IMR-90 (cell line): Measurements from ENCODE around the gene NAGPA. TPM values are rescaled to one million over a fixed set of nuclear protein-coding genes. Genes with fewer than 3 reads are reported as not detected.

Source experiments
- ATAC-seq: fragments of 200-7000 bp; cut with Tn5 transposase; 2 replicates; pipeline ENCODE4 v1.9.1; 2020; ENCODE audit warnings: low read depth, mild to moderate bottlenecking, moderate library complexity
- BruUV-seq: library from RNA; stranded (reverse); fragments of 400-500 nt; replicated peaks from 2 replicates; lab custom pipeline; 2021; lab: Mats Ljungman, UMichigan
- CTCF ChIA-PET: fragments of 300-600 bp; formaldehyde crosslinking; extraction: SDS; loops from one replicate; lab custom pipeline; 2021; ENCODE audit warnings: antibody characterized with exemption; lab: Yijun Ruan, JAX
- POLR2A ChIA-PET: fragments of 300-600 bp; sonication (Branson Sonifier 250); formaldehyde crosslinking; loops from one replicate; lab custom pipeline; 2022; ENCODE audit warnings: antibody characterized with exemption; ENCODE audit not compliant: unreplicated experiment; lab: Charles Lee
- DNase-seq: peaks from one replicate; pipeline ENCODE4 v3.0.0; 2013
- H2AFZ ChIP-seq: replicated peaks from 2 replicates; pipeline ENCODE3; 2013; ENCODE audit warnings: low read length, mild to moderate bottlenecking; ENCODE audit not compliant: poor library complexity
- H2AK5ac ChIP-seq: 2 replicates; pipeline ENCODE4 v1.6.1; 2013; ENCODE audit warnings: low read depth, low read length, inconsistent platforms
- H2AK9ac ChIP-seq: replicated peaks from 2 replicates; pipeline ENCODE3; 2013; ENCODE audit warnings: mild to moderate bottlenecking, low read depth, low read length, moderate library complexity; ENCODE audit not compliant: poor library complexity
- H2BK120ac ChIP-seq: 2 replicates; pipeline ENCODE4 v1.6.1; 2013; ENCODE audit warnings: low read depth, low read length, inconsistent platforms
- H2BK15ac ChIP-seq: 3 replicates; pipeline ENCODE4 v1.6.1; 2013; ENCODE audit warnings: low read depth, low read length, inconsistent platforms
- H2BK20ac ChIP-seq: 2 replicates; pipeline ENCODE4 v1.6.1; 2013; ENCODE audit warnings: low read depth, mild to moderate bottlenecking, inconsistent platforms, low read length, moderate library complexity
- H2BK5ac ChIP-seq: 2 replicates; pipeline ENCODE4 v1.6.1; 2013; ENCODE audit warnings: mild to moderate bottlenecking, low read depth, low read length, inconsistent platforms; ENCODE audit not compliant: poor library complexity, severe bottlenecking
- H3K14ac ChIP-seq: replicated peaks from 2 replicates; pipeline ENCODE4 v1.6.1; 2013; ENCODE audit warnings: low read depth, low read length, inconsistent platforms
- H3K18ac ChIP-seq: 2 replicates; pipeline ENCODE4 v1.6.1; 2013; ENCODE audit warnings: low read depth, low read length, control low read depth
- H3K23ac ChIP-seq: 2 replicates; pipeline ENCODE4 v1.6.1; 2013; ENCODE audit warnings: low read depth, low read length, inconsistent platforms
- H3K27ac ChIP-seq: 2 replicates; pipeline ENCODE4 v1.5.1; 2013; ENCODE audit warnings: mild to moderate bottlenecking, control low read depth, low read length; ENCODE audit not compliant: insufficient read depth
- H3K27me3 ChIP-seq: 2 replicates; pipeline ENCODE4 v1.6.1; 2013; ENCODE audit warnings: low read length; ENCODE audit not compliant: control insufficient read depth, insufficient read depth
- H3K36me3 ChIP-seq: 2 replicates; pipeline ENCODE4 v1.6.1; 2013; ENCODE audit warnings: low read length, mixed read lengths; ENCODE audit not compliant: control insufficient read depth, insufficient read depth
- H3K4ac ChIP-seq: 2 replicates; pipeline ENCODE4 v1.6.1; 2013; ENCODE audit warnings: low read depth, low read length, inconsistent platforms
- H3K4me1 ChIP-seq: 2 replicates; pipeline ENCODE4 v1.6.1; 2013; ENCODE audit warnings: low read length, mixed read lengths; ENCODE audit not compliant: control insufficient read depth, insufficient read depth
- H3K4me2 ChIP-seq: 2 replicates; pipeline ENCODE4 v1.6.1; 2013; ENCODE audit warnings: low read depth, mild to moderate bottlenecking, control low read depth, low read length, moderate library complexity
- H3K4me3 ChIP-seq: 2 replicates; pipeline ENCODE4 v1.5.1; 2013; ENCODE audit warnings: low read depth, mild to moderate bottlenecking, control low read depth, low read length, moderate library complexity; ENCODE audit not compliant: insufficient read depth
- H3K56ac ChIP-seq: 2 replicates; pipeline ENCODE4 v1.6.1; 2013; ENCODE audit warnings: low read length, inconsistent platforms; ENCODE audit not compliant: insufficient read depth; ENCODE audit errors: extremely low read depth
- H3K79me1 ChIP-seq, 2 experiments: 2 replicates each; pipeline ENCODE4 v1.6.1; 2013; ENCODE audit warnings: low read length in 2 of 2, inconsistent platforms in 1 of 2, low read depth in 1 of 2
- H3K9ac ChIP-seq: 2 replicates; pipeline ENCODE4 v1.6.1; 2013; ENCODE audit warnings: low read depth, low read length, control low read depth
- H3K9me1 ChIP-seq: 2 replicates; pipeline ENCODE4 v1.6.1; 2013; ENCODE audit warnings: low read length, inconsistent platforms; ENCODE audit not compliant: insufficient read depth
- H3K9me3 ChIP-seq: 2 replicates; pipeline ENCODE4 v1.6.1; 2013; ENCODE audit warnings: low read length; ENCODE audit not compliant: control insufficient read depth, insufficient read depth
- H4K20me1 ChIP-seq: 2 replicates; pipeline ENCODE4 v1.6.1; 2013; ENCODE audit warnings: low read length, inconsistent platforms; ENCODE audit not compliant: insufficient read depth
- H4K5ac ChIP-seq: 2 replicates; pipeline ENCODE4 v1.6.1; 2013; ENCODE audit warnings: mild to moderate bottlenecking, low read depth, low read length, control low read depth
- H4K8ac ChIP-seq, 2 experiments: 2 replicates each; pipeline ENCODE4 v1.6.1; 2013; ENCODE audit warnings: low read depth in 2 of 2, low read length in 2 of 2, control low read depth in 1 of 2, inconsistent platforms in 1 of 2
- H4K91ac ChIP-seq: 2 replicates; pipeline ENCODE4 v1.6.1; 2013; ENCODE audit warnings: low read depth, low read length, inconsistent platforms; ENCODE audit not compliant: insufficient read depth
- BHLHE40 ChIP-seq: fragments of 150-350 bp; IDR thresholded peaks from 2 replicates; pipeline ENCODE4 v1.6.1; 2016; ENCODE audit warnings: mild to moderate bottlenecking, low read depth, low read length
- CEBPB ChIP-seq: IDR thresholded peaks from 2 replicates; pipeline ENCODE4 v1.6.1; 2012; ENCODE audit warnings: low read depth, low read length, improper control_type of control experiment
- CHD1 ChIP-seq: IDR thresholded peaks from 2 replicates; pipeline ENCODE4 v1.6.1; 2012; ENCODE audit warnings: low read depth, low read length, improper control_type of control experiment
- CTCF ChIP-seq: conservative IDR thresholded peaks from 2 replicates; pipeline ENCODE4 v1.5.1; 2012; ENCODE audit warnings: mild to moderate bottlenecking, low read depth, low read length, improper control_type of control experiment
- ELK1 ChIP-seq: fragments of 150-350 bp; IDR thresholded peaks from 2 replicates; pipeline ENCODE4 v1.6.1; 2016; ENCODE audit warnings: low read depth, mild to moderate bottlenecking, low read length, moderate library complexity, borderline replicate concordance
- FOS ChIP-seq: fragments of 150-350 bp; IDR thresholded peaks from 2 replicates; pipeline ENCODE4 v1.6.1; 2016; ENCODE audit warnings: low read depth, low read length
- MAFK ChIP-seq: IDR thresholded peaks from 2 replicates; pipeline ENCODE4 v1.6.1; 2012; ENCODE audit warnings: low read depth, low read length, improper control_type of control experiment
- MXI1 ChIP-seq: IDR thresholded peaks from 2 replicates; pipeline ENCODE4 v1.6.1; 2012; ENCODE audit warnings: low read depth, mild to moderate bottlenecking, low read length, moderate library complexity, borderline replicate concordance
- NFE2L2 ChIP-seq: fragments of 150-350 bp; IDR thresholded peaks from 2 replicates; pipeline ENCODE4 v1.6.1; 2016; ENCODE audit warnings: low read depth, mild to moderate bottlenecking, low read length
- POLR2A ChIP-seq: IDR thresholded peaks from 2 replicates; pipeline ENCODE4 v1.6.1; 2012; ENCODE audit warnings: mild to moderate bottlenecking, low read depth, low read length
- RAD21 ChIP-seq: IDR thresholded peaks from 2 replicates; pipeline ENCODE4 v1.6.1; 2012; ENCODE audit warnings: low read length, improper control_type of control experiment
- RCOR1 ChIP-seq: IDR thresholded peaks from 2 replicates; pipeline ENCODE4 v1.6.1; 2012; ENCODE audit warnings: mild to moderate bottlenecking, low read length, improper control_type of control experiment; ENCODE audit not compliant: insufficient replicate concordance
- SMC3 ChIP-seq: fragments of 150-350 bp; IDR thresholded peaks from 2 replicates; pipeline ENCODE4 v1.6.1; 2016; ENCODE audit warnings: low read depth, mild to moderate bottlenecking, antibody characterized with exemption, low read length, moderate library complexity
- USF2 ChIP-seq: fragments of 150-350 bp; IDR thresholded peaks from 2 replicates; pipeline ENCODE4 v1.6.1; 2017; ENCODE audit warnings: mild to moderate bottlenecking, antibody characterized with exemption, low read length, low read depth
- WGBS, 2 experiments: methylation state at CpG; one replicate each; pipeline versions ENCODE4 v1.1.5 to v1.1.7; 2013; ENCODE audit warnings: missing lambda C conversion rate in 2 of 2; ENCODE audit not compliant: insufficient read length in 1 of 2; ENCODE audit errors: extremely low coverage in 2 of 2; 5-methylcytosine and 5-hydroxymethylcytosine counted together
- dilution Hi-C: fragments of 300-500 bp; cut with HindIII; formaldehyde crosslinking; loops from one replicate; pipeline ENCODE4 v1.14.3; 2018; ENCODE audit warnings: low sequenced_read_pairs; ENCODE audit not compliant: unreplicated experiment
- in situ Hi-C: fragments of 300-500 bp; cut with MboI; formaldehyde crosslinking; loops from 3 replicates; pipeline ENCODE4 v1.14.3; 2019; ENCODE audit warnings: low sequenced_read_pairs, inconsistent platforms, mixed read lengths
- intact Hi-C: fragments of 100-400 bp; cut with micrococcal nuclease; formaldehyde crosslinking; loops from 2 replicates; pipeline ENCODE4 v1.10.0; 2022
- polyA plus RNA-seq, 3 experiments: library from polyadenylated mRNA; depleted of rRNA; stranded (reverse); fragments of >200 nt; gene quantifications; 2 replicates each; pipeline ENCODE4 v1.2.3, GENCODE V29; 2012; ENCODE audit warnings: low replicate concordance in 1 of 3
- total RNA-seq: library from RNA; depleted of rRNA; stranded (reverse); fragments of >200 nt; gene quantifications from 2 replicates; pipeline ENCODE4 v1.2.3, GENCODE V29; 2012

Gene NAGPA
- total and polyA plus RNA-seq, 2 of the 4 experiments (the other 2 are of a cell fraction) = 6.5 to 12.2 TPM

GRCh38 chr16:4976079-4976478 lies 57.7 kb downstream of the NAGPA start:
- Histone ChIP-seq H3K56ac (no peak overlapping the region), H3K14ac (no peak overlapping the region), H3K23ac (no peak overlapping the region), H4K5ac (no peak overlapping the region), H2AK5ac (no peak overlapping the region), H3K18ac (no peak overlapping the region), H4K8ac (no peak overlapping the region), H4K91ac (no peak overlapping the region), H2AFZ (no peak overlapping the region), H3K36me3 (no peaks in the 10 kb centered on the region), H2BK120ac (no peak overlapping the region), H2BK15ac (no peak overlapping the region), H3K27ac (no peak overlapping the region), H2BK20ac (no peak overlapping the region), H3K9me3 (no peaks in the 10 kb centered on the region), H3K4me2 (no peak overlapping the region), H4K20me1 (no peaks in the 10 kb centered on the region), H3K79me1 (no peaks in the 10 kb centered on the region), H3K4me3 (no peak overlapping the region), H3K4me1 (no peaks in the 10 kb centered on the region), H3K4ac (no peak overlapping the region), H2AK9ac (no peak overlapping the region), H3K27me3 (peaks cover 15% of the 10 kb centered on the region), H2BK5ac (no peak overlapping the region), H3K9me1 (no peaks in the 10 kb centered on the region), H3K9ac (no peak overlapping the region)
- ChIA-PET POLR2A (no interaction called here), CTCF (no interaction called here)
- in situ Hi-C loops (no loop called here), intact Hi-C loops (no loop called here), dilution Hi-C loops (no loop called here)
- WGBS, 2 experiments = 40% methylated on average over 1 of the region's 2 CpGs; no CpG with 5 or more reads in 1 of the 2 experiments
- ATAC-seq = no peak
- DNase-seq = no peak
- TF ChIP-seq ELK1 = no peak
- no peak for TF ChIP-seq MAFK
- no peak for TF ChIP-seq CHD1
- TF ChIP-seq MXI1 = no peak
- TF ChIP-seq CEBPB = no peak
- no peak for TF ChIP-seq FOS
- TF ChIP-seq BHLHE40 = no peak
- TF ChIP-seq NFE2L2 = no peak
- no peak for TF ChIP-seq POLR2A
- TF ChIP-seq RCOR1 = no peak
- no peak for TF ChIP-seq RAD21
- no peak for TF ChIP-seq SMC3
- TF ChIP-seq USF2 = no peak
- no peak for TF ChIP-seq CTCF
- no TSS peak for BruUV-seq
